Stimulated activated CD4-positive, alpha-beta T cell treated with anti-CD3 and anti-CD28 coated beads, TNF-alpha, amount 100 ng/mL, for 1 hour (primary cell): ENCODE results near the gene RSAD2.
"Not testable (repeated sequence)": the region's sequence is repeated elsewhere in the genome, so short reads cannot be mapped to it uniquely, and the experiment has no call there.

Experiments used
- DNase-seq, 3 donors: peaks; one replicate each; pipeline ENCODE4 v3.0.0-alpha.2; 2020; ENCODE audit warnings: low read depth in 3 of 3, low spot score in 1 of 3

Gene RSAD2

DNA sequence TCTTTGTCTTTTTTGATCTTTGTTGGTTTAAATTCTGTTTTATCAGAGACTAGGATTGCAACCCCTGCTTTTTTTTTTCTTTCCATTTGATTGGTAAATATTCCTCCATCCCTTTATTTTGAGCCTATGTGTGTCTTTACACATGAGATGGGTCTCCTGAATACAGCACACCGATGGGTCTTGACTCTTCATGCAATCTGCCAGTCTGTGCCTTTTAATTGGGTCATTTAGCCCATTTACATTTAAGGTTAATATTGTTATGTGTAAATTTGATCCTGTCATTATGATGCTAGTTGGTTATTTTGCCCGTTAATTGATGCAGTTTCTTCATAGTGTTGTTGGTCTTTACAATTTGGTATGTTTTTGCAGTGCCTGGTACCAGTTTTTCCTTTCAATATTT, 25.0 kb downstream of the RSAD2 start:
- DNase-seq: not testable (repeated sequence)

DNA sequence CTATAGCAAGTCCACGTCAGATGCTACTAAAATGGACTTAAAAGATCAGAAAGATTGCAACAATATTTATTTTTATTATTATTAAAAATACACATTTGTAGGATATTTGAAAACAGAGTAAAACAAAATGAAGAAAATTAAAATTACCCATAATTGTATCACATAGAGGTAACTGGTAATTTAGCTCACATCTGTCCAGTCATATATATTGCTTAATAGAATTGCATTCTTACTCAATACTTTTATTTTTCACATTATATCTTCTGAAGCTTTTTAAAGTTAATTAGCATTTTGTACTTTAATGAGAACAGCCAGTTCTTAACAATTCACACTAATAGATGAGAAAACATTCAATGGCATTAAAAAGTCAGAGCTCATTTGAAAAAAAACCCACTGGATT, 28.1 kb downstream of the RSAD2 start:
- DNase-seq: no peak

DNA sequence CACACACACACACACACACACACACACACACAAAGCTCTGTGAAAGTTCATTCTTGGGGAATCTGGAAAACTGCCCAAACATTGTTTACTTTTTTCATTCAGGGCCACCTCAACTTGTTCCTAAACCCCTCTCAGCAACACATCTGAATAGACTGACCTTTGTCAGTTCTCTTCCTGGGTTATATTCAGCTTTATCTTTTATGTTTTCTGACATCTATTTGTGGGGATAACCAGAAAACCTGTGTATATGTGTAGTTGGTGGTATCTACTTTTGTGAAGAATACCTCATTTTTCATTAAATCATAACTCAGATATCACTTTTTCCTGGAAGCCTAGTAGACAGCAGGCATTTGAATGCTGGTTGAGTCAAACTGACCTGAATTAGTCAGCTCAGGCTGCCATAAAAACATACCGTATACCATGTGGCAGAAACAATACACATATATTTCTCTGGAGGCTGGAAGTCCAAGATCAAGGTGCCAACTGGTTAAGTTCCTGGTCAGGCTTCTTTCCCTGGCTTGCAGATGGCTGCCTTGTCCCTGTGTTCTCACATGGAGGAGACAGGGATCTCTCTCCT, 28.7 kb downstream of the RSAD2 start:
- no peak for DNase-seq

DNA sequence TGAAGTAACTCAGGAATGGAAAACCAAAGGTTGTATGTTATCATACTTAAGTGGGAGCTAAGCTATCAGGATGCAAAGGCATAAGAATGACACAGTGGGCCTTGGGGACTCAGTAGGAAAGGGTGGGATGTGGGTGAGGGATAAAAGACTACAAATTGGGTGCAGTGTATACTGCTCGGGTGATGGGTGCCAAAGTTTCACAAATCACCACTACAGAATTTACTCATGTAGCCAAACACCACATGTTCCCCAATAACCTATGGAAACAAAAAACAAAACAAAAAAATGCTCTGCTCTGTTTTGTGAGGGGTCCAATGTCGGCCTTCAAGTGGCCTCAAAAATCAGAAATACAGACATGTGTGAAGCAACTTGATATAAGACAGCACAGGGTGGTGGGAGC, 30.7 kb downstream of the RSAD2 start:
- no peak for DNase-seq

DNA sequence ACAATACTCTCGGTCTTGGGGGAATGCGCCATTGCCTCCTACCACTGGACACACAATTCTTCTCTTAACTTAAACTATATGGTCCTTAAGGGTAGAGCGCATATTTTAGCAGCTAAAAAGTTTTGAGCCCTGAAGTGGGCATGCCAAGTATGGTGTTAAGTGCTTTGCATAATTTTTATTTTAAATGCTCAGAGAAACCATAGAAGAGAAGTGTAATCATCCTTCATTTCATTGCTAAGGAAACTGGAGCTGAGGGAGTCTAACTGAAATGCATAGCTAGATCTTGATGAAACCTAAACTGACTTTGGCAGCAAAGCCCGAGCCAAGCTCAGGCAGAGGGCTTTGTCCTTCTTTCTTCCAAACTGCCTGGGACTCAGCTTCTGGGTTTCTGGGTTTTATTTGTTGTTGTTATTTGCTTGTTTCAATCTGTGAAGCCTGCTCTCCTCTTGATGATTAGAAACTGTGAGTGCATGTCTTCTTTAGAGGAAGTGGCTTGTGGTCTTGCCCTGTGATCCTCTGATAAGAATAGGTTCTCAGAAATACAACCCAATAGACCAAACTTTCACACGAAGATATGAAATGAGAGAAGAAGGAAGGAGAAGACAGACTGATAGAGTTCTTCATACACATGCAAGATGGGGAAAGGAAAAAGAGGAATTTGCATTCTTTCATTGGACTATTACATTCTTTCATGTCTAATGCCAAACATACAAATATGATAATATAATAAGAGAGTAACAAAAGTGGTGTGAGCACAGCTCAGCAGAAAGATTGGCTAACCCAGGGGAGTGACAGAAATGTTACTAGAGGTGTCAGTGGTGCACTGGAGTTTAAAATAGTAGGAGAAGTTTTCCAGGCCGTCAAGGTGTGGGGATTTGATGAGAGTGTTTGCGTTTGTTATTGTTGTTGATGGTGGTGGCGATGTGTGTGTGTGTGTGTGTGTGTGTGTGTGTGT, 32.1 kb downstream of the RSAD2 start:
- DNase-seq: no peak

DNA sequence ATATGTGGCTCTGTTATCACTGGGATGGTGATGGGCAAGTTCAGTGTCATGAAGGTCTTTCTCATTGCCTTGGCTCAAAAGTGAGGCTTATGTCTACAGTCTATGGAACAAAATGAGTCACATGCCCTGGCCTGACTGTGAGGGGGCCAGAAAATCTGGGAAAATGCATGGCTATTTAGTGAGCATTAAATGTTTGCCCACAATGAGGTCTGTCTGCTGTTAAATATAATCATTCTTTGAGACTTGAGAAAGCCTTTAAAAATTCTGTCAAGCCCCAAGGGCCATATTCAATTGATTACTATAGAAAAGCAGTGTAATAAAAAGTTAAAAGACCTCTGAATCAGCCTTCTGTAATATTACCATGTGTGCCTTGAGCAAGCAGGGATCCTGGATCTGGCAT, 34.1 kb downstream of the RSAD2 start:
- no peak for DNase-seq

DNA sequence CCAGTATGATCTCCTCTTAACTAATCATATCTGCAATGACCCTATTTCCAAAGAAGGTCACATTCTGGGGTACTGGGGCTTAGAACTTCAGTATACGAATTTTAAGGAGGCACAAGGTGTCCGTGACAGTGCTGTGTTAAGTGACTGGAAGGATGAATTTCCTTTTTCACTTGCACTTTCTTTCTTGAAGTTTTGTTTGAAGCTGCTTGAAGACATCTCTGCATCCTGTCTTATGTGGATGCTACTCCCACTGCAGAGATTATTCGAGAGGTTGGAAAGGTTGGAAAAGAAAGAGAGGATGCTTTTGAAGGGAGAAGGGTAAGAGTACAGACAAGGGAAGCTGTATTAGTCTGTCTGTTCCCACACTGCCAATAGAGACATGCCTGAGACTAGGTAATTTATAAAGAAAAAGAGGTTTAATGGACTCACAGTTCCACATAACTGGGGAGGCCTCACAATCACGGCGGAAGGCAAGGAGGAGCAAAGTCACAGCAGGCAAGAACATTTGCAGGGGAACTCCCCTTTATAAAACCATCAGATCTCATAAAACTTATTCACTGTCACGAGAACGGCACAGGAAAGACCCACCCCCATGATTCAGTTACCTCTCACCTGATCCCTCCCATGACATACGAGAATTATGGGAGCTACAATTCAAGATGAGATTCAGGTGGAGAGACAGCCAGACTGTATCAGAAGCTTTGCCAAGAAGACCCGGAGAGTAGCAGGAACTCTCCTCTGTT, 36.0 kb downstream of the RSAD2 start:
- peak in 1 of 3 donors; percentile 41 for DNase-seq

DNA sequence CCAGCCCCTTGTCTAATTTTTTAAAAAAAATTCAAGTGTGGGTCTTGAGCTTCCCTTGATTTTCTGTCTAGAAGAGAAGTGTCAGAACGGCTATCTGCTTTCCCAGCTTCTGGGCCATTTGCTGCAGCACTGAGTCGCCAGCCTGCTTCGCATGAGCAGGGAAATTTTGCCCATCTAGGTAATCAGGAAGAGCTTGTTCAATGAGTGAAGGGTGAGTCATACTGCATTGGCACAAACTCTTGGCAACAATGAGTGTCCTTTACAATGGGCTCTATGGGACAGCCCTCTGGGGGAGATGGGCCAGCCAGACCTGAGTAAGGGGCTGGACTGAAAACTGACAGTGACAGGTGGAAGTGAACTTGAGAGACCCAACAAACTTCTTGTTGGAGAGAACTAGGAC, 37.3 kb downstream of the RSAD2 start:
- no peak for DNase-seq

DNA sequence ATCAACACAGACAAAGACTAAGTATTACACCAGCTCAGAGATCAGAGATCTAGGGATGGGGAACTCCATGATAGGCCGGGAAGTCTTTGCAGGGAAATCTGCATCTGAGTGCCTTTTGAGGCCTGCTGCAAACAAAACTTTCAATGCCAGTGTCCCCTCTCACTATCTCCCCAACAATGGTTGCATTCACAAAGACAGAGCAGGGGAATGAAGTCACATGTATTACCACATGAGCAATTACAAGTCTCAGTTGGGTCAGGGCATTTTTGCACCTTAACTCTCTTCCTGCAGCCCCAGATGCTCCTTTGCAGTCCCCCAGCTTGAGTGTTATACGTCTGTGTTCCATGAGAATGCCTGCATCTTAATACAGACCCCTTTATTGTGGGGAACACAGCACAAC, 37.8 kb downstream of the RSAD2 start:
- no peak for DNase-seq

DNA sequence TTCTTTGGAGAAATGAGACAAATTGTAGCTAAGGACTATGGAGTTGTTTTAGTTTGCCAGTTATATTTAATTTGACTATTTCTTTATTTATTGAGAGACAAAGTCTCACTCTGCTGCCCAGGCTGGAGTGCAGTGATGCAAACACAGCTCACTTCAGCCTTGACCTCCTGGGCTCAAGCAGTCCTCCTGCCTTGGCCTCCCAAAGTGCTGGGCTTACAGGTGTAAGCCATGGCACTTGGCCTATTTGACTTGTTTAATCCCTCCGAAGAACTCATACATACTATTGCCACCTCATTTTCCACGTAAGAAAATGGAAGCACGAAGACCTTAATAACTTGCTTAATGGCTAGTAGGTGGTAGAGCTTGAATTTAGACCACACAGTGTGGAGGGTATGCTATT, 38.6 kb downstream of the RSAD2 start:
- DNase-seq: no peak

DNA sequence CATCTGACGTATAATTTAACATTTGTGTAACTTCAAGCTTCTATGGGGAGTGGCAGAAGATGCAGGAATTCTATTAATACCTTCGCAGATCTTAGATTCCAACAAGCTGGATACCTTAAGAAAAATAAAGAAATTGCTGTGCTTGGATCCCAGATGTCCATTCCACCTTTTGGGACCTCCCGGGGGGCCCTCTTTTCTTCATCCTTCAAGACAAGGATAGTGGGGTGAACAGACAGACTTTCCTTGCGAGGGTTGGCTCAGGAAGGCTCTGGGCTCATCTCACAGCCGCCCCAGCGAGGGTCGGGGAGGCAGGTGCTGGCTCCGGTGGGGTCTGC, 39.1 kb downstream of the RSAD2 start:
- no peak for DNase-seq

DNA sequence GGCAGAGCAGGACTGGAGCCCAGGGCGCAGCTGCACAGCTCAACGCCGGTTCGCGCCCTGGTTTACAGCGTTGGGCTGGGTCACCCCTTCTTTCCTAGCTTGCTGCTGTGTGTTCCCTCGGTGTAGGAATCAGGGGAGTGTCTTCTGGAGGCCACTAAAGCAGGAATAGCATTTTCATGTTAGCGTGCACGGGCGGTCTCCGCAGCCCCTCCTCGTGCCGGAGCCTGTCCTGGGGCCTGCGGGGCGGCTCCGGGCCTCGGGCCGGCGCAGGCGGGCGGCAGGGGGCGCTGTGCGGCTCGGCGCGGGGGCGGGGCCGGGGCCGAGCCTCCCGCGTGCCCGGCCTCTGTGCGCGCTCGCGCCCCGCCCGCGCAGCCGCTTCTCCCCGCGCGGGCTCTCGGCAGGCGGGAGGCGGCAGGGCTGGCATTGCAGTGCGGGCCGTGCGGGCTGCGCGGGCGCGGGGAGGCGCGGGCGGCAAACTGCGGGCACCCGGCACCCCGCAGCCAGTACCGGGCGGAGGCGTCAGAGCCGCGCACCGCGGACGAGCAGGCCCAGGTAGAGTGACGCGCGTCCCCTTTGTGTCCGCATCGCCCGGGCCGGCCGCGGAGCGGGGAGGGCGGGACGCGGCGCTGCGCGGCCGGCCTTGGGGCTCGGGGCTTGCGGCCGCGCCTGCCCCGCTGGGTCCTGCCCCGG, 39.6 kb downstream of the RSAD2 start, which contains the start of gene RNF144A:
Gene RNF144A, plus strand, starts transcription at position 342 of the 690 bp plus-strand sequence. CDS start 79,515 bp downstream, outside the sequence.
- DNase-seq: peak; percentile 20 to 76 (median 58)

DNA sequence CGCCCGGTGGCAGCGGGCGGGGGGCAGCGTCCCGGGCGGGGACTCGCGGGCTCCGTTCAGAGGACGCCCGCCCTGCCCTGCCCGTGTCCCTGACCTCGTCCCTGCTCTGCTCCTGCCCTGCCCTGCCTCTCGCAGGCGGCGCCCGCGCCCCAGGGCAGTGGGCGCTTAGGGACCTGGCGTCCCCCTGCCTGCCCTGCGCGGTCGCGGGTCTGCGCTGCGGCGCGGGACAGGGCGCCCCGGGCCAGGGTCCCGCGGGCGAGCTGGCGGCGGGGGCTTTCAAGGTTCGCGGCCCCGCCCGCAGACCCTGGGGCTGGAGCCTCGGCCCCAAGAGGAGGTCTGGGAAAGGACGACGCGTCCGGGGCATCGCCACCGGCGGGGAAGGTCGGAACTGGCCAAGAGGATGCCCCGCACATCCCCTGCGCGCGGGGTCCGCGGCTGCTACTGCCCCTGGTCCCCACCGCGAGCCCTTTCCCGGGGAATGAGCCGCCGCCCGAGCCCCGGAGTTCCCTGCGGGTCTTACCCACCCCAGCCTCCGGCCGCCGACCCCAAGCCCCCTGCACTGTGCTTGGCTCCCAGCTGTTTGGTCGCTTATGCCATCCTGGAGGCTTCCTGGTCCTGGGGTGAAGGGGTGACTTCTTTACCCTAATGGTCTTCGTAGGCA, 40.3 kb downstream of the RSAD2 start:
- DNase-seq: no peak

DNA sequence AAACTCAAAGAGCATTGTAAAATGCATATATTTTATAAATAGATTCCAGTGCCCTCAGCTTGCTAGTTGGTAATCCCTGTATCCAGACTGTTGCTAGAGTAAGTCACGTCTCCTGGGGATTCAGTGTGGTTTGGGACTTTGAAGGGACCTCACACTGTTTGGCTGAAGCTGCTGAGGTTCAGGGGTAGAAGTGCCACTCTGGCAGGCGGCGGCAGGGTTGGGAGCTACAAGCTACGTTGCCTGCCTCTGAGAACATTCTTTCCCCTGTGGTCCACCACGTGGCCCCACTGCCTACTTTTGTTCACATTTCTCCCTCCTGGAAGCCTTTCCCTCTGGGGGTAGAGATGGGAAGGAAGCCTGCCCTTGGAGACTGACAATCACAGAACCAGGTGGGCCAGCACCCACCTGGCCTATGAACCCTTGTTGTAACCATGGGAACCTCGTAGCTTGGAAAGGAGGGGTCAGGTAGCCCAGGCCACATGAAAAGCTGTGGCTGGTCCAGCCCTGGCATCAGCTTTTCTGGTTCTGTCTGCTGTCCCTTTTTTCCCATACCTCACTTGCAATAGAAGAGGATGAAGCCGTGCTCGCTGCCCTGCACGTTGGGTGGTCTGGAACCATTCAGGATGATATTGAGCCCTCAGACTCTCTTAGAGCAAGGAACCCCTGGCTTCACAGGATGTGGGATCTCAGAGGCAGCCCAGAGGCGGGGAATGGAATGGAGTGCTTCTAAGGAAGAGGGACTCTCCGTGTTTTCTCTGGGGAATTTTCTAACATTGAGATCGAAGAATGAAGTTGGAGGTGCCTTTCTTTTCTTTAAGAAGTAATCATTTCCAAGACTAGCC, 42.5 kb downstream of the RSAD2 start:
- no peak for DNase-seq

DNA sequence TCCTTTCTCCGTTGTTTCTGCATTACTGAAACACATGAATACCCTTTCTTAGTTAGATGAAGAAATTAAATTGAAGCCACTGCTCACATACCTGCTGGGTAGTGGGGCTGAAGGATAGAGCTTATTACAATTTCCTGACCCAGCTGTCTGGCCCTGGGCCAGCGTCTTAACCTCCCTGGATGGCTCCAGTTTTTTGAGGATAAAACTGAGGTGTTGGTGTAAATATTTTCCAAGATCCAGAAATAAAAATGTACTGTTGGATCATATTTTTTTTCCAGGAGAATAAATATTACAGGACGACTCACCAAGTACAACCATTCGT, 43.1 kb downstream of the RSAD2 start:
- no peak for DNase-seq

DNA sequence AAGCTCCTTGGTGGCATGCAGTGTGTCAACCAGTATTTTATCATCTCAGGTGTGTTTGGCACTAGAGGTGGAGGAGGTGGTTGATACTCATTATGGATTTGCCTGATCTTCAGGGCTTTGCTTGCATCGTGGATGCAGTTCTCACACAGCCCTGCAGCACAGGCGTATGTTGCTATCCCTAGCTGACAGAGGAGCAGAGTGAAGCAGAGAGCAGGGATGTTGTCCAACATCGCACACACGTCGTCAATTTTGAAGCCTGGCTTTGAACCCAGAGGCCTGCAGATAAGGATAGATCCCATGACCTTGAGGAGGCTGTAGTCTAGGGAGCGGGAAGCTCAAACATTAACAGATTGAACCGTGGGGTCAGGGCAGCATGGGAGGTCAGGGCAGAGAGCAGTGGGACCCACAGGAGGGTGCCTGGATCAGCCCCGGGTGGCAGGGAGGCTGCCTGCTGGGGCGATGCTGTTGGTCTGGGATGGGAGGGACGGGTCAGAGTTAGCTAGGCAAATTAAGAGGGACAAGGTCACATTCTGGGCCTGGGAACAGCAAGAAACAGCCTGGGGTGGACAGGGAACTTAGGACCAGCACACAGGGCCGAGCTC, 43.8 kb downstream of the RSAD2 start:
- DNase-seq: no peak

DNA sequence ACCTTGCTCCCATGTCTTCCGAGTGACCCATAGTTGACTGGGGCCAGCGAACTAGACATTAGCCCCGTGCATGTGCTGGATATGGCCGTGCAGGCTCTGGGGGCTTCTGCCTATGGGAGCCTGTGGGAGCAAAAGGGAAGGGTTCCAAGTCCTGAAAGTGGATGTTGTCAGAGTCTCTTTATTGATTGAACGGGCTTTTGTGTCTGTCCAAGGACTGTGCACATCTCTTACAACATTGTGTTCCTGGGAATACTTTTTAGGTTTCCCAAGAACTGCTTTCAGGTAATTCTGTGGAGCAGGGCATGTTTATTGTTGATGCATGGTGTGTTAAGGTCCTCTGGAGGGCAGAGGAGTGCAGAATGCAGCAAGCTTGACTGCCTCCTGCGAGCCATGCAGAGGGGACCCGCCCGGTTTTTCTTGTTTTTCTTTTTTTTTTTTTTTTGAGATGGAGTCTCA, 44.7 kb downstream of the RSAD2 start:
- no peak for DNase-seq

DNA sequence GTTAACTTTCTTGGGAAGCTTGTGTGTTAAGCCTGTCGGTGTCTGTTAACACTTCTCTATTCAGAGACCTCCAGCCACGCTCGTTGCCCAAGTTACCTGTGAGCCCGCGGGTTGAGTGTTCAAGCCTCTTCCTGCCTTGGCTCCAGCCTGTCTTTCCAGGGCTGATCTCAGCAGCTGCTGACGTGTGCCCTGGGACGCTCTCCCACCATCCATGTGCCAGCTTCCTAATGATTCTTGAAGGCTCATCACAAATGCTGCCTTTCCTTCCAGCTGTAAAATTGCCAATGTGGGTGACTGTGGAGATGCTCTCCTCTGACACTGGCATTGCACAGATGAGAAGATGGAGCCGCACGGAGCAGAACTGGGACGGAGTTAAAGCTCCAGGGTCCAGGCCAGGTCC, 45.7 kb downstream of the RSAD2 start:
- no peak for DNase-seq

DNA sequence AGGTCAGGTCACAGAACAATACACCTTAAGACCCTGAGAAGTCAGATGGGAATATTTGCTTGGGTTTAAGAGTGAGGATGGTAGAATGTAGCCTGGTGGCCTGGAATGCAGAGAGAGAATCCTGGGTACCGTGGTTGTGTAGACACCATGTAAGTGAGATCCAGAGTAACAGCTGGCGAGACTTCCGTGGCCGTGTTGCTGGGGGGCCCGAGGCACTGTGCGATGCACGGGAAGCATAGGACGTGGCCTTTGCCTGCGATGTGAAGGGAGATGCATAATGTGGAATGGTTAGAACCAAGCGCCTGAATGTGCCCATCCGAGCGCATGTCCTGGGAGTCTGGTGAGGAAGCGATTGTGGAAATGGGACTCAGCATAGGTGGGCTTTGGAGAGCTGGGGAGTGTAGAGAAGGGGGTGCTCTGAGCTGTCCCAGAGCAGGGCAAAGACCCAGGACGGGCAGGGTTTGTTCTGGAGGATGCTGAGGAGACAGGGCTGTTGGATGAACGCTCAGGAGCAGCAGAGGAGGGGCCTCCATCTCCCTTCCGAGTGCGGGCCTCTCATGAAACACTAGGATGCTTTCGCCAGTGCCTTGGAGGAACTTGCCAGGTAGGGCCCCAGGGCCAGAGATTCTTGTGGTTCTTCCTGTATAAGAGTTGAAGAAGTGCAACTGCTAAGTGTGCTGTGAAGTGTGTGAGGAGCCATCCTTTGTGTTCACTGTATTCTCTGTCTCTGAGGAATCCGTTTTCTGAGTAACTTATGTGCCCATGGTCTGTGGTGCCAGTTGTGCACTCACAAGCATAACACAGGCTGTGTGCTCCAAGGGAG, 46.7 kb downstream of the RSAD2 start:
- no peak for DNase-seq
